HepG2 (cell line): ENCODE measurements around the gene S1PR2. TPM values are rescaled to one million over a fixed set of nuclear protein-coding genes. Genes with fewer than 3 reads are reported as not detected.

Experiments
- AGO1 ChIP-seq: fragments of 200-400 bp; formaldehyde crosslinking; IDR thresholded peaks from 2 replicates; pipeline ENCODE4 v1.6.1; 2017; ENCODE audit warnings: mild to moderate bottlenecking, low read depth, low read length, moderate library complexity; ENCODE audit not compliant: poor library complexity, severe bottlenecking
- AKAP8 ChIP-seq: sonication (generic); formaldehyde crosslinking; IDR thresholded peaks from 2 replicates; pipeline ENCODE4 v1.5.1; 2020; ENCODE audit warnings: mild to moderate bottlenecking, missing genetic modification reagents
- CHD4 ChIP-seq: fragments of 200-600 bp; sonication (generic); IDR thresholded peaks from 2 replicates; pipeline ENCODE4 v1.7.0; 2017; ENCODE audit warnings: mild to moderate bottlenecking, low read length, borderline replicate concordance
- FOXJ3 ChIP-seq: sonication (generic); formaldehyde crosslinking; IDR thresholded peaks from 2 replicates; pipeline ENCODE4 v1.4.0; 2020; ENCODE audit warnings: missing genetic modification reagents, mild to moderate bottlenecking, borderline replicate concordance
- GABPA ChIP-seq, 2 experiments: IDR thresholded peaks; 2 replicates each; pipeline ENCODE4 v1.6.1; 2011 to 2016; ENCODE audit warnings: low read depth in 2 of 2, low read length in 1 of 2, missing biosample characterization in 1 of 2, missing genetic modification characterization in 1 of 2
- HNRNPL ChIP-seq: fragments of 200-400 bp; formaldehyde crosslinking; IDR thresholded peaks from 2 replicates; pipeline ENCODE4 v1.6.1; 2017; ENCODE audit warnings: mild to moderate bottlenecking, low read depth, low read length
- HNRNPLL ChIP-seq: fragments of 200-400 bp; formaldehyde crosslinking; IDR thresholded peaks from 2 replicates; pipeline ENCODE4 v1.6.1; 2017; ENCODE audit warnings: mild to moderate bottlenecking, low read depth, low read length; ENCODE audit not compliant: poor library complexity, severe bottlenecking
- IKZF4 ChIP-seq: sonication (generic); formaldehyde crosslinking; IDR thresholded peaks from 2 replicates; pipeline ENCODE4 v1.5.1; 2020; ENCODE audit warnings: borderline replicate concordance, mild to moderate bottlenecking, low read depth, missing genetic modification reagents; ENCODE audit errors: not compliant biosample characterization
- IRF9 ChIP-seq: sonication (generic); formaldehyde crosslinking; IDR thresholded peaks from 2 replicates; pipeline ENCODE4 v1.8.0; 2022; ENCODE audit warnings: missing genetic modification reagents, mild to moderate bottlenecking, borderline replicate concordance
- KAT7 ChIP-seq: IDR thresholded peaks from 2 replicates; pipeline ENCODE4 v1.6.1; 2018; ENCODE audit warnings: borderline replicate concordance, missing compliant biosample characterization
- KLF6 ChIP-seq: IDR thresholded peaks from 2 replicates; pipeline ENCODE4 v1.8.0; 2016; ENCODE audit warnings: missing biosample characterization, missing genetic modification reagents
- KMT2A ChIP-seq: sonication (generic); formaldehyde crosslinking; IDR thresholded peaks from 2 replicates; pipeline ENCODE4 v1.4.0; 2020; ENCODE audit warnings: missing genetic modification reagents
- NAIF1 ChIP-seq: sonication (generic); formaldehyde crosslinking; IDR thresholded peaks from 2 replicates; pipeline ENCODE4 v1.5.0; 2020; ENCODE audit warnings: mild to moderate bottlenecking, missing genetic modification reagents, borderline replicate concordance
- NFKB2 ChIP-seq: sonication (generic); formaldehyde crosslinking; IDR thresholded peaks from 2 replicates; pipeline ENCODE4 v1.4.0; 2020; ENCODE audit warnings: missing genetic modification reagents, borderline replicate concordance
- NRL ChIP-seq: sonication (generic); formaldehyde crosslinking; IDR thresholded peaks from 2 replicates; pipeline ENCODE4 v1.5.0; 2020; ENCODE audit warnings: missing genetic modification reagents, mild to moderate bottlenecking, moderate library complexity, borderline replicate concordance
- RFX5 ChIP-seq: IDR thresholded peaks from 2 replicates; pipeline ENCODE4 v1.6.1; 2011; ENCODE audit warnings: low read depth, low read length, improper control_type of control experiment
- ZBTB4 ChIP-seq: sonication (generic); formaldehyde crosslinking; IDR thresholded peaks from 2 replicates; pipeline ENCODE4 v1.4.0; 2020; ENCODE audit warnings: missing genetic modification reagents, mild to moderate bottlenecking, borderline replicate concordance
- ZC3H4 ChIP-seq: sonication (generic); formaldehyde crosslinking; IDR thresholded peaks from 2 replicates; pipeline ENCODE4 v1.4.0; 2020; ENCODE audit warnings: missing genetic modification reagents, borderline replicate concordance
- ZNF232 ChIP-seq: sonication (generic); formaldehyde crosslinking; IDR thresholded peaks from 2 replicates; pipeline ENCODE4 v1.4.0; 2020; ENCODE audit warnings: missing genetic modification reagents, borderline replicate concordance
- ZNF354B ChIP-seq: sonication (generic); formaldehyde crosslinking; IDR thresholded peaks from 2 replicates; pipeline ENCODE4 v1.8.0; 2022; ENCODE audit warnings: mild to moderate bottlenecking, missing genetic modification reagents
- ZNF44 ChIP-seq: sonication (generic); formaldehyde crosslinking; IDR thresholded peaks from 2 replicates; pipeline ENCODE4 v1.5.1; 2020; ENCODE audit warnings: mild to moderate bottlenecking, missing genetic modification reagents
- ZNF556 ChIP-seq: sonication (generic); formaldehyde crosslinking; IDR thresholded peaks from 2 replicates; pipeline ENCODE4 v1.4.0; 2020; ENCODE audit warnings: mild to moderate bottlenecking, missing genetic modification reagents, borderline replicate concordance
- ZNF597 ChIP-seq: sonication (generic); formaldehyde crosslinking; IDR thresholded peaks from 2 replicates; pipeline ENCODE4 v1.5.0; 2020; ENCODE audit warnings: missing genetic modification reagents
- ZNF607 ChIP-seq: sonication (generic); formaldehyde crosslinking; IDR thresholded peaks from 2 replicates; pipeline ENCODE4 v1.5.1; 2020; ENCODE audit warnings: missing genetic modification reagents, mild to moderate bottlenecking, borderline replicate concordance
- polyA plus RNA-seq, 8 experiments: library from polyadenylated mRNA; depleted of rRNA in 3 of 8; stranded (reverse) in 7 of 8; unstranded in 1 of 8; fragments of >200 nt; fragmentation: Illumina TruSeq in 4 of 8; extraction: Trizol in 4 of 8; gene quantifications; 2 replicates each; pipeline versions ENCODE4 v1.2.1 to v1.2.3, GENCODE V29; 2011 to 2016; ENCODE audit warnings: low read depth in 4 of 8, missing spikeins in 1 of 8, mixed read lengths in 1 of 8; ENCODE audit not compliant: insufficient read depth in 1 of 8
- total RNA-seq, 5 experiments: library from RNA; depleted of rRNA; stranded (reverse); fragments of >200 nt; fragmentation: Illumina TruSeq; extraction: Trizol; gene quantifications; 2 replicates each; pipeline ENCODE4 v1.2.3, GENCODE V29; 2016; ENCODE audit warnings: low read depth in 1 of 5

S1PR2 gene
- total and polyA plus RNA-seq, 2 of the 13 experiments (the other 11 are each of a cell fraction or from before 2014, with no cell fraction given): 0.91 to 1.3 TPM

- 0 out of 2 replicates have a peak, but pooled peaks have one; percentile 1 for TF ChIP-seq AKAP8 (CRISPR knock-in tag)
- no peak for TF ChIP-seq ZNF44 (CRISPR knock-in tag)
- 0 out of 2 replicates have a peak, but pooled peaks have one; percentile 28 for TF ChIP-seq KAT7 (CRISPR knock-in tag)
- TF ChIP-seq GABPA (IDR thresholded peaks at IDR 0.05; ENCODE audit: low read depth, low read length): no peak; the same call in 1 of the 2 replicates
- peak; percentile 89 for TF ChIP-seq GABPA (CRISPR knock-in tag; IDR thresholded peaks at IDR 0.05; ENCODE audit: low read depth)
- no peak for TF ChIP-seq HNRNPLL
- no peak; the same call in 1 of the 2 replicates for TF ChIP-seq KMT2A (CRISPR knock-in tag)
- 0 out of 2 replicates have a peak, but pooled peaks have one; percentile 6 for TF ChIP-seq KLF6 (CRISPR knock-in tag)
- no peak for TF ChIP-seq CHD4
- peak; percentile 42; the same call in 1 of the 2 replicates for TF ChIP-seq FOXJ3 (CRISPR knock-in tag)
- TF ChIP-seq RFX5: no peak
- TF ChIP-seq ZNF597: no peak
- TF ChIP-seq AGO1: no peak
- TF ChIP-seq HNRNPL: peak; percentile 88
- 0 out of 2 replicates have a peak, but pooled peaks have one; percentile 2 for TF ChIP-seq ZBTB4 (CRISPR knock-in tag)
- TF ChIP-seq NFKB2: peak; percentile 27; the same call in 1 of the 2 replicates
- peak; percentile 39; the same call in 1 of the 2 replicates for TF ChIP-seq NRL
- TF ChIP-seq ZC3H4 (CRISPR knock-in tag): no peak
- TF ChIP-seq ZNF556 (CRISPR knock-in tag): no peak
- peak; percentile 65; the same call in 1 of the 2 replicates for TF ChIP-seq ZNF232
- no peak for TF ChIP-seq ZNF607
- no peak for TF ChIP-seq IRF9 (CRISPR knock-in tag)
- TF ChIP-seq NAIF1 (CRISPR knock-in tag): no peak
- TF ChIP-seq ZNF354B (CRISPR knock-in tag): no peak
- no peak for TF ChIP-seq IKZF4 (CRISPR knock-in tag)
Measured at GRCh38 chr19:10193790-10194499, 37.2 kb downstream of the S1PR2 start (continued).
